Left forelimb (tissue), 1 donor: ENCODE data around the gene REELD1.

Source experiments
- DNase-seq: peaks from one replicate; pipeline ENCODE4 v3.0.0-alpha.2; 2018; ENCODE audit warnings: low spot score

REELD1 gene

DNA sequence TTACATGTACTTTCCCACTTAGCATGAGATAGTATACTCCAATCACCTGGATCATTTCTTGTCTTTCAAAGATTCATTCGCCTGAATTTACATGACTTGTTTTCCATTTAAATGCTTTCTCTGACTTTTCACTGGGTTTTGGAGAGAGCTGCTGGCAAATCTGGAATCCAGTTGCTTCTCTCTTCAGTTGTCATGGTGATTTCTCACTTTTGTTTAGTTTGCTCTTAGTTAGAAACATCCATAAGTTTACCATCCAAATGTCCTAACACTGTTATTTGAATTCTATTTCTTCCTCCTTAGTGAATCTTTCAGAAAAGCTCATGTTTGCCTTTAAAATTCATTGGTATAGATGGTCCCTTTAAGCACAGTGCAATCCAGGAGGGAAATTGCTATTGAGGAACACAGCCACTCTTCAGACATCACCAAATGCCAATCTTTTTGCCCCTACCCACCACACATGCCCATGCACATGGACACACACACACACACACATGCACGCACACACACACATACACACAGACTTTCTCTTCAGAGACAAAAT, 51.7 kb downstream of the REELD1 start:
- no peak for DNase-seq

- DNase-seq: no peak
Observed at GRCh38 chr4:146267826-146268225, 53.5 kb downstream of the REELD1 start.

DNA sequence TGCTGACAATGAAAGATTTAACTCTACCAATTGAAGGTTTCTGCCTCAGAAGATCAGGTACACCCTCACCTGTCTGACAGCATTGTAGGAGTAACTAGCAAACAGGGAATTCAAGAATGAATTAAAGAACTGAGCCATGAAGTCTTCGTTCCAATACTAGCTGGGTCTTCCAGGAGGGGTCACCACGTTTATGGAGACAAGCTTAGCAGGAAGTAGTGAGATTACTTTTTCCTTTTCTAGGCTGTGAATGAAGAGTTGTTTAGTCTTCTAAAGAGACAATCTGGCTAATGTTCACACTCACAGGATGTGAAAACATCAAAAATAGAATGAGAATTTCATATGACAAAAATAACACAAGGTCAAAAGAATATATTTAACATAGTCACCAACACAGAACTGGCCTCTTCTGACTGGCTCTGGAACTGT, 54.9 kb downstream of the REELD1 start:
- DNase-seq: no peak

DNA sequence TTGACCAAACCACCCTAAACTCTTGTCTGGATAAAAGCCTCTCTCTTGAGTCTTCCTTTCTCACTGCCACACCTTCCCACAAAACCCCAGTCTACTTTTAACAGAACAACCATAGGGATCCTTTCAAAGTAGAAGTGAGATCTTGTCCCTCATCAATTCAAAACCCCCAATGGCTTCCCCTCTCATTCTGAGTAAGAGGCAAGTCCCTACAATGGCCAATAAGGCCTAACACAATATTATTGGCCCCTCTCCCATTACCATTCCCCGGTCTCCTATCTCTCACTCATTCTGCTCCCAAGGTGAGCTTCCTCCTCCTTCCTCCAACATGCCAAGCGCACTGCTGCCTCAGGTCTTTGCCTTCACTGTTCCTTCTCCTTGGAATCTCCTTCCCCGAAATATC, 57.1 kb downstream of the REELD1 start:
- DNase-seq: no peak

GRCh38 chr4:146273204-146273901, 59.0 kb downstream of the REELD1 start:
- DNase-seq: no peak

DNA sequence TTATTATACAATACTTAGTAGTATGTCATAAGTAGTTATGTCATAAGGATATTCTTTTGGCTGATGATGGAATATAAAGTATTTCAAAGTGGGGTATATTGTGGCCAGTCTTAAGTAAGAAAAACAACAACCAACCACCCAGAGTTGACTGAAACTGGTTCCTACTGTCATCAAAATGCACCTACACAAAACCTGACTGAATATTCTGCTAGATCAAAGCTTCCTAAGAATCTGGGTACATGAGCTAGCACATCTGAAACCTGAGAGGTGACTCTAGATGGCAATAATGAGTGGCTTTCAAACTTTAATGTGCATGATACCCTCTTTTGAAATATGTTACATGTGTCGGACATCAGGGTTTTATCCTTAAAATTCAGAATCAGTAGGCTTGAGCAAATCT, 60.4 kb downstream of the REELD1 start:
- DNase-seq: no peak

- DNase-seq: no peak
Observed at GRCh38 chr4:146275370-146275769, 61.0 kb downstream of the REELD1 start.

GRCh38 chr4:146278986-146279385, 64.6 kb downstream of the REELD1 start:
- no peak for DNase-seq
